Cardiac muscle cell (in vitro differentiated cells and primary cell): ENCODE results near the gene WDR20. TPM values are rescaled to one million over a fixed set of nuclear protein-coding genes. Genes with fewer than 3 reads are reported as not detected.
A peak's percentile ranks its signal among the peaks of the same experiment; 100 is the strongest.

Source experiments
- DNase-seq, 2 donors: peaks; one replicate each; pipeline versions ENCODE4 v3.0.0 to v3.0.0-alpha.2; 2010 to 2017; ENCODE audit warnings: low read depth in 1 of 2, low spot score in 1 of 2
- H3K27ac ChIP-seq: fragments of 200-600 bp; sonication (generic); 2 replicates; pipeline ENCODE4 v1.5.1; 2016
- H3K27me3 ChIP-seq: fragments of 200-600 bp; sonication (generic); 2 replicates; pipeline ENCODE4 v1.6.0; 2016; ENCODE audit warnings: control low read depth
- H3K36me3 ChIP-seq: fragments of 200-600 bp; sonication (generic); 2 replicates; pipeline ENCODE4 v1.5.1; 2016; ENCODE audit warnings: control low read depth
- H3K4me1 ChIP-seq: fragments of 200-600 bp; sonication (generic); 2 replicates; pipeline ENCODE4 v1.8.1; 2017; ENCODE audit warnings: low read depth, mild to moderate bottlenecking, mixed run types
- H3K4me3 ChIP-seq: fragments of 200-600 bp; sonication (generic); 2 replicates; pipeline ENCODE4 v1.5.1; 2016; ENCODE audit warnings: mild to moderate bottlenecking
- H3K9me3 ChIP-seq: fragments of 200-600 bp; sonication (generic); 2 replicates; pipeline ENCODE4 v1.5.1; 2017; ENCODE audit warnings: low read depth, mild to moderate bottlenecking, control low read depth
- polyA plus RNA-seq: library from polyadenylated mRNA; unstranded; fragments of >200 nt; fragmentation: Nextera tagmentation; extraction: Ambion mirVana; gene quantifications from 2 replicates; pipeline ENCODE4 v1.2.1, GENCODE V29; 2016
- total RNA-seq: library from RNA; depleted of rRNA; stranded (reverse); fragments of >200 nt; gene quantifications from 2 replicates; pipeline ENCODE4 v1.2.3, GENCODE V29; 2016
- TF ChIP-seq, protein P1 (sequence below): IDR thresholded peaks from 2 replicates; pipeline ENCODE4 v1.5.1; 2012; ENCODE audit warnings: low read depth, mild to moderate bottlenecking, low read length

WDR20 gene
- total and polyA plus RNA-seq, 2 experiments from 2014 or later, result 20.5 to 27.0 TPM

DNA sequence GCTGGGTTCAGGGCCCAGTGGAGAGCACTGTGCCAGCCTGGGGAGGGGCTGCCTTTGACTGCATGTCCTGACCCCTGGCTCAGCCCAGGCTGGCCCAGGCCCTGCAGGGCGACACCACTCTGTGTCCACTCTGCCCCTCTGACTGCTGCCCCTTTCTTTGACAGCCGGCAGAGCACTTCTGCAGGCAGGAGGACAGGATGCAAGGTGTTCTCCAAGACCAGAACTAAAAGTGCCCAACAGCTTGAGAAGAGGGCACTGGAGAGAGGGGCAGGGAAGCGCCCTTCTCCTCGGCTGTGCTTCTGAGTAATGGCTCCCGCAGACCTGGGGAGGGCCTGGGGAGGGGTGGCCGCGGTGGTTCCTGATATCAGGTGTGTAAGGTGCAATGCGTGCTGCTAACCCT is 72.7 kb downstream of the WDR20 start:
- no peak for DNase-seq
- H3K27me3 ChIP-seq, result no peaks in the 10 kb centered on the region

GRCh38 chr14:102212845-102213244 is 73.1 kb downstream of the WDR20 start:
- Histone ChIP-seq H3K4me1 (peaks cover 16% of the 10 kb centered on the region), H3K27me3 (no peaks in the 10 kb centered on the region), H3K4me3 (no peak overlapping the region), H3K27ac (peak overlapping the region; percentile 45), H3K36me3 (no peaks in the 10 kb centered on the region), H3K9me3 (no peaks in the 10 kb centered on the region)
- no peak for DNase-seq
- TF ChIP-seq, protein P1, sequence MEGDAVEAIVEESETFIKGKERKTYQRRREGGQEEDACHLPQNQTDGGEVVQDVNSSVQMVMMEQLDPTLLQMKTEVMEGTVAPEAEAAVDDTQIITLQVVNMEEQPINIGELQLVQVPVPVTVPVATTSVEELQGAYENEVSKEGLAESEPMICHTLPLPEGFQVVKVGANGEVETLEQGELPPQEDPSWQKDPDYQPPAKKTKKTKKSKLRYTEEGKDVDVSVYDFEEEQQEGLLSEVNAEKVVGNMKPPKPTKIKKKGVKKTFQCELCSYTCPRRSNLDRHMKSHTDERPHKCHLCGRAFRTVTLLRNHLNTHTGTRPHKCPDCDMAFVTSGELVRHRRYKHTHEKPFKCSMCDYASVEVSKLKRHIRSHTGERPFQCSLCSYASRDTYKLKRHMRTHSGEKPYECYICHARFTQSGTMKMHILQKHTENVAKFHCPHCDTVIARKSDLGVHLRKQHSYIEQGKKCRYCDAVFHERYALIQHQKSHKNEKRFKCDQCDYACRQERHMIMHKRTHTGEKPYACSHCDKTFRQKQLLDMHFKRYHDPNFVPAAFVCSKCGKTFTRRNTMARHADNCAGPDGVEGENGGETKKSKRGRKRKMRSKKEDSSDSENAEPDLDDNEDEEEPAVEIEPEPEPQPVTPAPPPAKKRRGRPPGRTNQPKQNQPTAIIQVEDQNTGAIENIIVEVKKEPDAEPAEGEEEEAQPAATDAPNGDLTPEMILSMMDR, result no peak

More for the DNA sequence above, 72.7 kb downstream of the WDR20 start:
- Histone ChIP-seq H3K27ac (peak overlapping the region; percentile 45), H3K9me3 (no peaks in the 10 kb centered on the region), H3K4me1 (peaks cover 16% of the 10 kb centered on the region), H3K36me3 (no peaks in the 10 kb centered on the region), H3K4me3 (no peak overlapping the region)
- TF ChIP-seq, protein P1, result no peak

DNA sequence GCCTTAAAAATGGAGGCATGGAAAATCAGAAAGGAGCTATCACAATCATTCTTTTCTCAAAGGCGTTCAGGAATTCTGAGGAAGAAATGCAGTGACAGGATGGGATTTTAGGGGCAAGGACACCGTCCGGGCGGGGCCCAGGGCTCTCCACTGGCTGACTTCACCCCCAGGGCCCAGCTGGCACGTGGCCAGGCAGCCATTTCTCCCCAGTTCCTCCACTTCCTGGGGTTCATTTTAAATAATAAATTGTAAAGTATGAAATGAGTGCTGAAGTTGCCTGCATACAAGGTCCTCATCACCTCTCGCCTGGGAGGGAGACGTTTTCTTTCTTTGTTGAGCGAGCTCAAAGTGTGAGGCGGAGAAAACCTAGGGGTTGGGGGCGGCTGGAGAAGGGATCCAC is 73.8 kb downstream of the WDR20 start:
- no peaks in the 10 kb centered on the region for H3K27me3 ChIP-seq
- no peaks in the 10 kb centered on the region for H3K36me3 ChIP-seq
- no peaks in the 10 kb centered on the region for H3K9me3 ChIP-seq
- DNase-seq, result no peak
- no peak overlapping the region for H3K4me3 ChIP-seq
- TF ChIP-seq, protein P1, result no peak
- H3K27ac ChIP-seq, result no peak overlapping the region
- H3K4me1 ChIP-seq, result peaks cover 17% of the 10 kb centered on the region

- no peaks in the 10 kb centered on the region for H3K9me3 ChIP-seq
- no peak overlapping the region for H3K27ac ChIP-seq
- no peak for DNase-seq
- no peak overlapping the region for H3K4me3 ChIP-seq
- no peaks in the 10 kb centered on the region for H3K27me3 ChIP-seq
- peaks cover 22% of the 10 kb centered on the region for H3K4me1 ChIP-seq
- TF ChIP-seq, protein P1, result peak; percentile 24
- H3K36me3 ChIP-seq, result no peaks in the 10 kb centered on the region
These were observed 74.4 kb downstream of the WDR20 start for GRCh38 chr14:102213984-102214658.

GRCh38 chr14:102215071-102215470 is 75.4 kb downstream of the WDR20 start:
- Histone ChIP-seq H3K9me3 (no peaks in the 10 kb centered on the region), H3K27me3 (no peaks in the 10 kb centered on the region), H3K36me3 (no peaks in the 10 kb centered on the region), H3K27ac (peak overlapping the region; percentile 59), H3K4me1 (peaks cover 22% of the 10 kb centered on the region), H3K4me3 (no peak overlapping the region)
- DNase-seq, result peak in 1 of 2 donors; percentile 78
- TF ChIP-seq, protein P1, result no peak
